ENCODE results near the gene CDK5R1. TPM values are rescaled to one million over a fixed set of nuclear protein-coding genes. Genes with fewer than 3 reads are reported as not detected.

Gene CDK5R1
- total and polyA plus RNA-seq, 2 donors (not counting 1 experiment from before 2014, with no cell fraction given), result 2.4 to 6.2 TPM

DNA sequence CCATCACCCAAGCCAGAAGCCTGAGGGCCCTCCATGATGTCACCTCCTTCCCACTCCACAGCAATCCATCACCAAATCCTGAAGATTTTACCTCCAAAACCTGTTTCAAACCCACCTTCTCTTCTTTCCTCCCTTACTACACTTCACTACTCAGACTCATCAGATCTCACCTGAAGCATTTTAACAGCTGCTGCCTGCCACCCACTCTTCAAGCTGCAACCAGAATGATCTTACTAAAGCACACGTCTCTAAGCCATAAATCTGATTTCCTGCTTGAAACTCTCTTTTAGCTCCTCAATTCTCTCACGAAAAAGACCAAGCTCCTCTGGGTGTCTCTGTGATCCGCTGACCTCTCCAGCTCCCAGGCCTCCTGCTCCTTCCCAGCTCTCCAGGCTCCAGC lies 46.5 kb downstream of the CDK5R1 start:
- no peaks in the 10 kb centered on the region for H3K79me2 ChIP-seq (ENCODE audit: control insufficient read depth, insufficient read depth, low read length)
- POLR2A ChIA-PET, result interaction anchor here (1.4 kb wide), 1 partner anchor 9 kb away, joined by 3 read pairs; no protein-coding TSS in a partner anchor
- Mint-ChIP-seq H3K4me1 (peaks cover 9% of the 10 kb centered on the region), H3K27ac (no peak overlapping the region), H3K9me3 (ENCODE audit: insufficient read depth) (no peaks in the 10 kb centered on the region), H3K4me3 (no peak overlapping the region), H3K27me3 (no peaks in the 10 kb centered on the region)
- no peaks in the 10 kb centered on the region for H3K9me3 ChIP-seq (ENCODE audit: control extremely low read depth in 1 of 3, control insufficient read depth in 2 of 3, insufficient read depth in 1 of 3, low read length in 2 of 3)
- no peak for TF ChIP-seq EZH2 (IDR thresholded peaks at IDR 0.05; ENCODE audit: borderline replicate concordance, insufficient read depth, low read depth, low read length, poor library complexity, severe bottlenecking)
- TF ChIP-seq, protein P1, sequence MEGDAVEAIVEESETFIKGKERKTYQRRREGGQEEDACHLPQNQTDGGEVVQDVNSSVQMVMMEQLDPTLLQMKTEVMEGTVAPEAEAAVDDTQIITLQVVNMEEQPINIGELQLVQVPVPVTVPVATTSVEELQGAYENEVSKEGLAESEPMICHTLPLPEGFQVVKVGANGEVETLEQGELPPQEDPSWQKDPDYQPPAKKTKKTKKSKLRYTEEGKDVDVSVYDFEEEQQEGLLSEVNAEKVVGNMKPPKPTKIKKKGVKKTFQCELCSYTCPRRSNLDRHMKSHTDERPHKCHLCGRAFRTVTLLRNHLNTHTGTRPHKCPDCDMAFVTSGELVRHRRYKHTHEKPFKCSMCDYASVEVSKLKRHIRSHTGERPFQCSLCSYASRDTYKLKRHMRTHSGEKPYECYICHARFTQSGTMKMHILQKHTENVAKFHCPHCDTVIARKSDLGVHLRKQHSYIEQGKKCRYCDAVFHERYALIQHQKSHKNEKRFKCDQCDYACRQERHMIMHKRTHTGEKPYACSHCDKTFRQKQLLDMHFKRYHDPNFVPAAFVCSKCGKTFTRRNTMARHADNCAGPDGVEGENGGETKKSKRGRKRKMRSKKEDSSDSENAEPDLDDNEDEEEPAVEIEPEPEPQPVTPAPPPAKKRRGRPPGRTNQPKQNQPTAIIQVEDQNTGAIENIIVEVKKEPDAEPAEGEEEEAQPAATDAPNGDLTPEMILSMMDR (IDR thresholded peaks at IDR 0.05), result no peak
- H3K4me3 ChIP-seq (ENCODE audit: control extremely low read depth in 1 of 5, extremely low read depth in 1 of 5, insufficient read depth in 1 of 5, low read depth in 2 of 5, low read length in 4 of 5), result no peak overlapping the region
- H3K4me1 ChIP-seq (ENCODE audit: control insufficient read depth in 2 of 2, insufficient read depth in 2 of 2, low read length in 2 of 2), result peaks cover 0 to 8% of the 10 kb centered on the region in 2 donors
- H3K27me3 ChIP-seq (replicated peaks in 1 of 4; ENCODE audit: control extremely low read depth in 1 of 4, control insufficient read depth in 3 of 4, insufficient read depth in 4 of 4, low read length in 3 of 4), result no peaks in the 10 kb centered on the region
- WGBS (ENCODE audit: insufficient coverage), result 80% methylated on average over 3 of the region's 3 CpGs
- CTCF ChIA-PET, result interaction anchor here (1.0 to 2.3 kb wide), 5 partner anchors 9 to 49 kb away, joined by 3 to 10 read pairs (median 4); no protein-coding TSS in a partner anchor
- no peak overlapping the region for H3K27ac ChIP-seq (ENCODE audit: low read length in 2 of 2)
- intact Hi-C loops (cut with micrococcal nuclease), result loop anchor here (5.0 kb wide), 1 partner anchor 39 kb away; no protein-coding TSS in a partner anchor
- H3K9ac ChIP-seq (ENCODE audit: low read length), result no peak overlapping the region
- no peak for DNase-seq
- no peaks in the 10 kb centered on the region for H4K20me1 ChIP-seq (ENCODE audit: control insufficient read depth, insufficient read depth, low read length, poor library complexity, severe bottlenecking)
- H3K36me3 ChIP-seq (replicated peaks in 1 of 2; ENCODE audit: control extremely low read depth in 1 of 2, control insufficient read depth in 1 of 2, extremely low read depth in 1 of 2, insufficient read depth in 2 of 2, low read length in 1 of 2), result no peaks in the 10 kb centered on the region
- no peak overlapping the region for H2AFZ ChIP-seq (ENCODE audit: insufficient read depth, low read depth, low read length, poor library complexity, severe bottlenecking)
- ATAC-seq (ENCODE audit: low read depth), result no peak
- no peak overlapping the region for H3K4me2 ChIP-seq (replicated peaks; ENCODE audit: low read depth, low read length, poor library complexity, severe bottlenecking)

DNA sequence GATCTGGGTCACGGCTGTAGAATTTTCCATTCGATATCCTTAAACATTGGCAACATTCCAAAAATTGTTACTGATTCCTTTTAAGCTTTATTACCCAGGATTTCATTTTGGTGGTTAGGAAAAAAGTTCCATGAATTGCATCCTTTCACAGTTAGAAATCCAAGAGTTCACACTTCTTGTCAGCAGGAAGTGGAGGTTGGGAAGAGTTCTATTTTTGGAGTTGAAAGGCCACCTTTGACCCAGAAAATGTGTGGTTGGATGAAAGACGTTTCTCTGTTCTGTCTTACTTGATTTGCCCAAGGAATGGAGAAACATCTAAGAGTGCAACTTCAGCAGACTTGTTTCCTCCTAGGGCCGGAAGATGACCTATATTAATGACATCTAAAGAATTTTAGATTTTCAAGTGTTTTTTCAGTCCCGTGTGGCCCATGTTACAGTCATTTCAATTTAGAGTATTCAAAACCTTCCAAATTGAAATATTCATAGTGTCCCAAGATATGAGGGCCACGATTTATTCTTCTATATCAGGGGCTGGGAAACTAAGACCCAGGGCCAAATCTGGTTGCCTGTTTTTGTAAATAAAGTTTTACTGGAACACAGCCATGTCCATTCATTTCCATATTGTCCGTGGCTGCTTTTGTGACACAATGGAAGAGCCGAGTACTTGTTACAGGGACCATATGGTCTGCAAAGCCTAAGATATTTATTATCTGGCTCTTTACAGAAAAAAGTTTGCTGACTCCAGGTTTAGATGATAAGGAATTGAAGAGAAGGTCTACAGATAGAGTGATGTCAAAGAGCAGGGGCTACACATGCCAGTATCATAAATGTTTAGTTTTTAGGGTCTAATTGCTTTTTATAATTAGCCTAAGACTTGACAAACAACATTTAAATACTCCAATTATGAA lies 50.2 kb downstream of the CDK5R1 start:
- Mint-ChIP-seq H3K27ac (no peak overlapping the region), H3K4me3 (no peak overlapping the region), H3K4me1 (no peaks in the 10 kb centered on the region), H3K27me3 (no peaks in the 10 kb centered on the region), H3K9me3 (ENCODE audit: insufficient read depth) (no peaks in the 10 kb centered on the region)
- Histone ChIP-seq H3K4me1 (ENCODE audit: control insufficient read depth in 2 of 2, insufficient read depth in 2 of 2, low read length in 2 of 2) (no peaks in the 10 kb centered on the region), H2AFZ (ENCODE audit: insufficient read depth, low read depth, low read length, poor library complexity, severe bottlenecking) (no peak overlapping the region), H3K9ac (ENCODE audit: low read length) (no peak overlapping the region), H3K27me3 (replicated peaks in 1 of 4; ENCODE audit: control extremely low read depth in 1 of 4, control insufficient read depth in 3 of 4, insufficient read depth in 4 of 4, low read length in 3 of 4) (no peaks in the 10 kb centered on the region), H3K4me2 (replicated peaks; ENCODE audit: low read depth, low read length, poor library complexity, severe bottlenecking) (no peak overlapping the region), H4K20me1 (ENCODE audit: control insufficient read depth, insufficient read depth, low read length, poor library complexity, severe bottlenecking) (no peaks in the 10 kb centered on the region), H3K36me3 (replicated peaks in 1 of 2; ENCODE audit: control extremely low read depth in 1 of 2, control insufficient read depth in 1 of 2, extremely low read depth in 1 of 2, insufficient read depth in 2 of 2, low read length in 1 of 2) (no peaks in the 10 kb centered on the region), H3K27ac (ENCODE audit: low read length in 2 of 2) (no peak overlapping the region), H3K79me2 (ENCODE audit: control insufficient read depth, insufficient read depth, low read length) (no peaks in the 10 kb centered on the region), H3K4me3 (ENCODE audit: control extremely low read depth in 1 of 5, extremely low read depth in 1 of 5, insufficient read depth in 1 of 5, low read depth in 2 of 5, low read length in 4 of 5) (no peak overlapping the region), H3K9me3 (ENCODE audit: control extremely low read depth in 1 of 3, control insufficient read depth in 2 of 3, insufficient read depth in 1 of 3, low read length in 2 of 3) (no peaks in the 10 kb centered on the region)
- POLR2A ChIA-PET, result no interaction called here
- intact Hi-C loops (cut with micrococcal nuclease), result no loop called here
- CTCF ChIA-PET, result interaction anchor here (1.3 kb wide), 1 partner anchor 53 kb away, joined by 4 read pairs; no protein-coding TSS in a partner anchor
- DNase-seq (no peak), ATAC-seq (ENCODE audit: low read depth) (no peak)
- TF ChIP-seq EZH2 (IDR thresholded peaks at IDR 0.05; ENCODE audit: borderline replicate concordance, insufficient read depth, low read depth, low read length, poor library complexity, severe bottlenecking), result no peak
- TF ChIP-seq, protein P1 (IDR thresholded peaks at IDR 0.05), result no peak
- 80% methylated on average over 1 of the region's 8 CpGs for WGBS (ENCODE audit: insufficient coverage)
